HepG2 (cell line): ENCODE data around the gene C3orf52.

Experiments used
- CBX2 ChIP-seq, 2 experiments: fragments of 200-600 bp in 1 of 2; sonication (generic); formaldehyde crosslinking in 1 of 2; IDR thresholded peaks; 2 replicates each; pipeline versions ENCODE4 v1.7.0 to v1.8.1; 2018 to 2022; ENCODE audit warnings: low read depth in 2 of 2, low read length in 1 of 2, mild to moderate bottlenecking in 1 of 2, missing genetic modification reagents in 1 of 2
- JUND ChIP-seq: sonication (generic); formaldehyde crosslinking; IDR thresholded peaks from 2 replicates; pipeline ENCODE4 v1.8.0; 2022; ENCODE audit warnings: mild to moderate bottlenecking, missing genetic modification reagents
- MAF1 ChIP-seq: sonication (generic); formaldehyde crosslinking; IDR thresholded peaks from 2 replicates; pipeline ENCODE4 v1.5.0; 2020; ENCODE audit warnings: missing genetic modification reagents, borderline replicate concordance
- MAX ChIP-seq: IDR thresholded peaks from 2 replicates; pipeline ENCODE4 v1.6.1; 2012; ENCODE audit warnings: inconsistent platforms
- POLR2A ChIP-seq, 2 experiments: IDR thresholded peaks; 2 replicates each; pipeline ENCODE4 v1.6.1; 2011; ENCODE audit warnings: low read depth in 2 of 2, low read length in 2 of 2, mild to moderate bottlenecking in 1 of 2, moderate library complexity in 1 of 2; ENCODE audit not compliant: insufficient read depth in 1 of 2
- REST ChIP-seq, 2 experiments: IDR thresholded peaks; 2 replicates each; pipeline ENCODE4 v1.6.1; 2011 to 2012; ENCODE audit warnings: low read length in 2 of 2, borderline replicate concordance in 1 of 2, low read depth in 1 of 2, mild to moderate bottlenecking in 1 of 2, moderate library complexity in 1 of 2
- SAFB2 ChIP-seq: sonication (generic); formaldehyde crosslinking; IDR thresholded peaks from 2 replicates; pipeline ENCODE4 v1.5.1; 2020; ENCODE audit warnings: missing genetic modification reagents, low read depth, mild to moderate bottlenecking, borderline replicate concordance
- TAF1 ChIP-seq: sonication (generic); formaldehyde crosslinking; IDR thresholded peaks from 2 replicates; pipeline ENCODE4 v1.4.0; 2020; ENCODE audit warnings: missing genetic modification reagents
- ZNF329 ChIP-seq: sonication (generic); formaldehyde crosslinking; IDR thresholded peaks from 2 replicates; pipeline ENCODE4 v1.9.0; 2021; ENCODE audit warnings: low read depth, mild to moderate bottlenecking, missing genetic modification reagents
- ZNF615 ChIP-seq: sonication (generic); formaldehyde crosslinking; IDR thresholded peaks from 2 replicates; pipeline ENCODE4 v1.5.0; 2020; ENCODE audit warnings: mild to moderate bottlenecking, missing genetic modification reagents, borderline replicate concordance

- no peak for TF ChIP-seq ZNF329 (CRISPR knock-in tag)
- TF ChIP-seq POLR2A (IDR thresholded peaks at IDR 0.05; ENCODE audit: insufficient read depth in 1 of 2, low read depth in 2 of 2, low read length in 2 of 2), result no peak
- TF ChIP-seq TAF1 (CRISPR knock-in tag), result no peak
- TF ChIP-seq MAF1 (CRISPR knock-in tag), result no peak
- TF ChIP-seq SAFB2 (CRISPR knock-in tag), result no peak
- TF ChIP-seq MAX, result no peak
- no peak for TF ChIP-seq REST (IDR thresholded peaks at IDR 0.05; ENCODE audit: borderline replicate concordance in 1 of 2, low read depth in 1 of 2, low read length in 2 of 2)
- TF ChIP-seq CBX2 (IDR thresholded peaks at IDR 0.05; ENCODE audit: low read depth, low read length), result no peak
- no peak for TF ChIP-seq CBX2 (CRISPR knock-in tag; IDR thresholded peaks at IDR 0.05; ENCODE audit: low read depth)
- TF ChIP-seq ZNF615 (CRISPR knock-in tag), result no peak
- TF ChIP-seq JUND (CRISPR knock-in tag), result no peak
Observed at GRCh38 chr3:112121577-112122547, 35.7 kb downstream of the C3orf52 start.
